HEK293 (cell line): ENCODE results near the gene TAGAP.

Experiments used
- CTCF ChIA-PET: fragments of 350-600 bp; formaldehyde crosslinking; extraction: SDS; loops from one replicate; lab custom pipeline; 2021; ENCODE audit warnings: antibody characterized with exemption; lab: Yijun Ruan, JAX
- POLR2A ChIA-PET: fragments of 300-600 bp; formaldehyde crosslinking; extraction: SDS; loops from one replicate; lab custom pipeline; 2020; ENCODE audit warnings: antibody characterized with exemption, inconsistent platforms; lab: Yijun Ruan, JAX
- H3K27ac ChIP-seq: fragments of 200-500 bp; sonication (Bioruptor generic); 2 replicates; pipeline ENCODE4 v1.5.1; 2014; ENCODE audit warnings: low read depth, low read length, control low read depth, inconsistent platforms; ENCODE audit errors: extremely low read depth
- H3K36me3 ChIP-seq, 2 experiments: fragments of 200-500 bp in 1 of 2; sonication (Bioruptor generic) in 1 of 2; 1 replicate in 1 of 2; 2 replicates in 1 of 2; pipeline ENCODE4 v1.5.1; 2014 to 2017; ENCODE audit warnings: inconsistent platforms in 2 of 2, low read length in 2 of 2; ENCODE audit not compliant: control insufficient read depth in 2 of 2, insufficient read depth in 1 of 2
- H3K4me1 ChIP-seq: fragments of 200-500 bp; sonication (Bioruptor generic); 2 replicates; pipeline ENCODE4 v1.5.1; 2014; ENCODE audit warnings: mild to moderate bottlenecking, low read length, inconsistent platforms; ENCODE audit not compliant: control insufficient read depth, insufficient read depth
- H3K4me3 ChIP-seq: 2 replicates; pipeline ENCODE4 v1.5.1; 2011; ENCODE audit warnings: low read depth, mild to moderate bottlenecking, control low read depth, low read length, moderate library complexity
- H3K9me3 ChIP-seq: fragments of 200-500 bp; sonication (Bioruptor generic); 2 replicates; pipeline ENCODE4 v1.5.1; 2014; ENCODE audit warnings: low read depth, low read length, inconsistent platforms; ENCODE audit not compliant: control insufficient read depth, insufficient read depth
- ATF2 ChIP-seq: fragments of 450-650 bp; formaldehyde crosslinking; IDR thresholded peaks from 2 replicates; pipeline ENCODE4 v1.5.1; 2016; ENCODE audit warnings: missing biosample characterization, missing genetic modification characterization, low read depth
- MEIS1 ChIP-seq: sonication (generic); formaldehyde crosslinking; IDR thresholded peaks from 2 replicates; pipeline ENCODE4 v1.8.1; 2022; ENCODE audit warnings: missing genetic modification reagents, mild to moderate bottlenecking, borderline replicate concordance
- REST ChIP-seq: fragments of 450-650 bp; formaldehyde crosslinking; IDR thresholded peaks from 2 replicates; pipeline ENCODE4 v1.5.1; 2016; ENCODE audit warnings: missing biosample characterization, missing genetic modification characterization
- SETDB1 ChIP-seq: IDR thresholded peaks from one replicate; pipeline ENCODE4 v1.6.1; 2017; ENCODE audit warnings: mild to moderate bottlenecking, low read length, moderate library complexity, mixed read lengths; ENCODE audit not compliant: insufficient read length
- TCF7L2 ChIP-seq: IDR thresholded peaks from 2 replicates; pipeline ENCODE4 v1.6.1; 2011; ENCODE audit warnings: low read depth, mild to moderate bottlenecking, inconsistent platforms, low read length, moderate library complexity, borderline replicate concordance
- TRIM28 ChIP-seq: IDR thresholded peaks from 2 replicates; pipeline ENCODE4 v1.6.1; 2011; ENCODE audit warnings: low read length, control low read depth, borderline replicate concordance
- ZBTB10 ChIP-seq: fragments of 450-650 bp; formaldehyde crosslinking; IDR thresholded peaks from 2 replicates; pipeline ENCODE4 v1.5.1; 2016; ENCODE audit warnings: missing biosample characterization, missing genetic modification characterization
- ZFP69B ChIP-seq: fragments of 450-650 bp; formaldehyde crosslinking; IDR thresholded peaks from 2 replicates; pipeline ENCODE4 v1.5.1; 2016; ENCODE audit warnings: missing biosample characterization, missing genetic modification characterization
- ZNF211 ChIP-seq: fragments of 450-650 bp; formaldehyde crosslinking; IDR thresholded peaks from 2 replicates; pipeline ENCODE4 v1.5.1; 2016; ENCODE audit warnings: low read depth, missing biosample characterization, missing genetic modification characterization
- ZNF341 ChIP-seq: fragments of 450-650 bp; formaldehyde crosslinking; IDR thresholded peaks from 2 replicates; pipeline ENCODE4; 2016; ENCODE audit warnings: low read depth, missing biosample characterization, missing genetic modification characterization
- ZNF362 ChIP-seq: fragments of 450-650 bp; formaldehyde crosslinking; IDR thresholded peaks from 2 replicates; pipeline ENCODE4 v1.5.1; 2016; ENCODE audit warnings: missing biosample characterization, missing genetic modification characterization
- ZNF544 ChIP-seq: fragments of 450-650 bp; formaldehyde crosslinking; IDR thresholded peaks from 2 replicates; pipeline ENCODE4 v1.5.0; 2017; ENCODE audit warnings: missing biosample characterization, missing genetic modification characterization
- ZNF571 ChIP-seq: fragments of 450-650 bp; formaldehyde crosslinking; IDR thresholded peaks from 2 replicates; pipeline ENCODE4 v1.5.0; 2017; ENCODE audit warnings: missing biosample characterization, missing genetic modification characterization
- ZNF677 ChIP-seq: fragments of 450-650 bp; IDR thresholded peaks from 2 replicates; pipeline ENCODE4 v1.5.0; 2018; ENCODE audit warnings: missing biosample characterization, mild to moderate bottlenecking, missing genetic modification characterization, moderate library complexity

Gene TAGAP

GRCh38 chr6:159044899-159045727 lies at the start of gene TAGAP:
Gene TAGAP (minus strand): TSS chr6:159044991. CDS start chr6:159044146, 845 bp downstream.
- Histone ChIP-seq H3K4me3 (no peak within 1 kb of the TSS), H3K36me3 (no peaks in the 10 kb centered on the region), H3K27ac (no peak within 1 kb of the TSS), H3K4me1 (no peaks in the 10 kb centered on the region), H3K9me3 (no peaks in the 10 kb centered on the region)
- ChIA-PET CTCF (interaction anchor here (0.5 to 5.4 kb wide), 13 partner anchors 9 to 901 kb away, joined by 3 to 68 read pairs (median 3); no protein-coding TSS in a partner anchor), POLR2A (no interaction called here)
- no peak for TF ChIP-seq TCF7L2
- no peak for TF ChIP-seq MEIS1 (CRISPR knock-in tag)
- no peak for TF ChIP-seq ZFP69B (tag by site-specific recombination)
- TF ChIP-seq TRIM28: no peak
- TF ChIP-seq ZNF362 (tag by site-specific recombination): peak; percentile 66; the same call in 1 of the 2 replicates
- TF ChIP-seq ATF2 (tag by site-specific recombination): no peak

GRCh38 chr6:159093609-159094443 lies 49.0 kb upstream of the TAGAP start:
- Histone ChIP-seq H3K9me3 (no peaks in the 10 kb centered on the region), H3K36me3 (no peaks in the 10 kb centered on the region)
- TF ChIP-seq ZBTB10 (tag by site-specific recombination) (no peak), ZNF544 (no peak), REST (tag by site-specific recombination) (no peak), ZNF571 (no peak), ZNF677 (no peak), ZNF341 (tag by site-specific recombination) (no peak), SETDB1 (no peak), ZNF211 (no peak)
- TF ChIP-seq, all 188 proteins: peak for 0
- CTCF ChIA-PET: interaction anchor here (0.6 to 5.7 kb wide), 5 partner anchors 11 to 592 kb away, joined by 3 to 52 read pairs (median 3); no protein-coding TSS in a partner anchor
- H3K27ac ChIP-seq: no peak overlapping the region
- H3K4me3 ChIP-seq: no peak overlapping the region
- POLR2A ChIA-PET: no interaction called here
- no peaks in the 10 kb centered on the region for H3K4me1 ChIP-seq
